ENCODE measurements around the gene ITPRID2. TPM values are rescaled to one million over a fixed set of nuclear protein-coding genes. Genes with fewer than 3 reads are reported as not detected.

ITPRID2 gene
- polyA plus RNA-seq, 3 donors, result 17.9 to 50.2 (median 23.0) TPM

DNA sequence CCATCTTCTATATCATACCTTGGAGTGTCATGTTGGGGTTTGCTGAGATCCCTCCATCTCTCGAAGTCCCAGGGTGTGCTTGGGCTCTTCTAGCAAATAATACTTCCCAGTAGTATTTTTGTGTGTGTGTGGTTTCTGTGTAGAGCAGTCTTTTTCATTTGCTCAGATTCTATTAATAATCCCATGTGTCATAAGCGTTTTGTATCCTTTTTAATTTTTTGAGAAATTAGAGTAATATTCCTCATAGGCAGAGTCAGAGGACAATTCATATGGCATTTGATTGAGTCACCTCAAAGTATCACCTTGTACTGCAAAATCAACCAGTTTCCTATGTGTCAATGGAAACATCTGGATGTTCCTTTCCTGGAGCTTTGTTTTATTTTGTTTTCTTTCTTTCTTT lies 56.7 kb downstream of the ITPRID2 start:
- H3K9me3 ChIP-seq (replicated peaks in 1 of 2; ENCODE audit: control insufficient read depth in 1 of 2, insufficient read depth in 1 of 2, low read length in 2 of 2), result no peaks in the 10 kb centered on the region
- H2AFZ ChIP-seq (ENCODE audit: insufficient read depth, low read depth, low read length, poor library complexity, severe bottlenecking), result no peak overlapping the region
- H3K27ac ChIP-seq (ENCODE audit: low read depth in 1 of 2, low read length in 2 of 2), result no peak overlapping the region
- no peak overlapping the region for H3K4me3 Mint-ChIP-seq
- H4K20me1 ChIP-seq (ENCODE audit: insufficient read depth, low read length), result no peaks in the 10 kb centered on the region
- no peak overlapping the region for H3K4me3 ChIP-seq (replicated peaks in 1 of 3; ENCODE audit: low read depth in 2 of 3, low read length in 3 of 3)
- H3K9me3 Mint-ChIP-seq, result peaks cover 0 to 2% (median 0%) of the 10 kb centered on the region in 7 donors
- no peak overlapping the region for H3K9ac ChIP-seq (ENCODE audit: insufficient read depth, low read length, poor library complexity, severe bottlenecking)
- no CpG with 5 or more reads among the region's 2 CpGs for WGBS (ENCODE audit: insufficient coverage)
- TF ChIP-seq CTCF (IDR thresholded peaks at IDR 0.05), result no peak
- H3K27me3 Mint-ChIP-seq (ENCODE audit: low read depth in 3 of 3), result peaks cover 0 to 4% (median 0%) of the 10 kb centered on the region in 3 donors
- no peaks in the 10 kb centered on the region for H3K27me3 ChIP-seq (ENCODE audit: control insufficient read depth in 2 of 2, insufficient read depth in 2 of 2, low read length in 2 of 2)
- no peak for DNase-seq
- H3K4me2 ChIP-seq (replicated peaks; ENCODE audit: extremely low read depth, low read length, poor library complexity, severe bottlenecking), result no peak overlapping the region
- no peaks in the 10 kb centered on the region for H3K36me3 ChIP-seq (replicated peaks in 1 of 2; ENCODE audit: control insufficient read depth in 1 of 2, insufficient read depth in 2 of 2, low read length in 2 of 2)
- H3K4me1 ChIP-seq (ENCODE audit: control insufficient read depth in 1 of 2, insufficient read depth in 2 of 2, low read length in 2 of 2), result no peaks in the 10 kb centered on the region
- H3K4me1 Mint-ChIP-seq, result peaks cover 7% of the 10 kb centered on the region
- H3K79me2 ChIP-seq (ENCODE audit: insufficient read depth, low read length), result no peaks in the 10 kb centered on the region
- no peaks in the 10 kb centered on the region for H3K36me3 Mint-ChIP-seq
- H3K27ac Mint-ChIP-seq, result no peak overlapping the region
- intact Hi-C loops (cut with micrococcal nuclease), result no loop called here

DNA sequence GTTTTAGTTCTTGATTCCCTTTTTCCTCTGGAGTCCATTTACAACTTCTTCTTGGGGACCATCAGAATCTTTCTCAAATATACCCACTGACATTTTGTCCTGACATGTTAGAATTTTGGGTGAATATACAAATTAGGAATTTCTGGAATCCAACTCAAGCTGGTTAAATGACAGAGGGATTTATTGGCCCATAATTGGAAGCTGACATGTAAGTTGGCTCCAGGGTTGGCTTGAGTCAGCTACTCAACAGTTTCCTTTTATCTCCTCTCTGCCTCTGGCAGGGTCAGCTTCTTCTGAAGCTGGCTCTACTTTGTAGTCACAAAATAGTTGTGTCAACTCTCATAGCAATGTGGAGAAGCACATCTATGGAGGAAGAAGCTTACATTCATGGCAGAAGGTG lies 57.5 kb downstream of the ITPRID2 start:
- H2AFZ ChIP-seq (ENCODE audit: insufficient read depth, low read depth, low read length, poor library complexity, severe bottlenecking), result no peak overlapping the region

More for the DNA sequence above, 57.5 kb downstream of the ITPRID2 start:
- Mint-ChIP-seq H3K4me1 (peaks cover 12% of the 10 kb centered on the region), H3K27ac (no peak overlapping the region), H3K36me3 (no peaks in the 10 kb centered on the region), H3K27me3 (ENCODE audit: low read depth in 3 of 3) (peaks cover 0 to 4% (median 0%) of the 10 kb centered on the region in 3 donors), H3K9me3 (peaks cover 0 to 2% (median 0%) of the 10 kb centered on the region in 7 donors), H3K4me3 (no peak overlapping the region)
- Histone ChIP-seq H3K27ac (ENCODE audit: low read depth in 1 of 2, low read length in 2 of 2) (no peak overlapping the region), H3K4me3 (replicated peaks in 1 of 3; ENCODE audit: low read depth in 2 of 3, low read length in 3 of 3) (no peak overlapping the region), H3K4me2 (replicated peaks; ENCODE audit: extremely low read depth, low read length, poor library complexity, severe bottlenecking) (no peak overlapping the region), H3K4me1 (ENCODE audit: control insufficient read depth in 1 of 2, insufficient read depth in 2 of 2, low read length in 2 of 2) (peaks cover 3% of the 10 kb centered on the region in 2 donors), H3K9me3 (replicated peaks in 1 of 2; ENCODE audit: control insufficient read depth in 1 of 2, insufficient read depth in 1 of 2, low read length in 2 of 2) (no peaks in the 10 kb centered on the region), H3K36me3 (replicated peaks in 1 of 2; ENCODE audit: control insufficient read depth in 1 of 2, insufficient read depth in 2 of 2, low read length in 2 of 2) (no peaks in the 10 kb centered on the region), H3K9ac (ENCODE audit: insufficient read depth, low read length, poor library complexity, severe bottlenecking) (no peak overlapping the region), H3K27me3 (ENCODE audit: control insufficient read depth in 2 of 2, insufficient read depth in 2 of 2, low read length in 2 of 2) (no peaks in the 10 kb centered on the region), H3K79me2 (ENCODE audit: insufficient read depth, low read length) (no peaks in the 10 kb centered on the region), H4K20me1 (ENCODE audit: insufficient read depth, low read length) (no peaks in the 10 kb centered on the region)
- intact Hi-C loops (cut with micrococcal nuclease), result no loop called here
- TF ChIP-seq CTCF (IDR thresholded peaks at IDR 0.05), result no peak
- no peak for DNase-seq
